HCT116 (cell line): ENCODE data around the gene PIK3IP1. TPM values are rescaled to one million over a fixed set of nuclear protein-coding genes. Genes with fewer than 3 reads are reported as not detected.

Experiments
- ATAC-seq: fragments of 200-7000 bp; cut with Tn5 transposase; 2 replicates; pipeline ENCODE4 v1.9.1; 2020; ENCODE audit warnings: mild to moderate bottlenecking, moderate library complexity
- BruUV-seq: library from RNA; stranded (reverse); fragments of 400-500 nt; replicated peaks from 2 replicates; lab custom pipeline; 2021; lab: Mats Ljungman, UMichigan
- CTCF ChIA-PET: fragments of 300-600 bp; sonication (Branson Sonifier 250); formaldehyde crosslinking; loops from one replicate; lab custom pipeline; 2021; ENCODE audit warnings: antibody characterized with exemption; lab: Charles Lee
- POLR2A ChIA-PET: fragments of 300-600, 350-600 bp; sonication (Branson Sonifier 250); formaldehyde crosslinking; loops from one replicate; lab custom pipeline; 2021; ENCODE audit warnings: antibody characterized with exemption; lab: Charles Lee
- RAD21 ChIA-PET, 2 experiments: fragments of 300-600 bp; sonication (Branson Sonifier 250); formaldehyde crosslinking; loops; one replicate each; lab custom pipeline; 2023; ENCODE audit warnings: low total read pairs in 2 of 2; ENCODE audit not compliant: uncharacterized antibody in 2 of 2, unreplicated experiment in 2 of 2, low non-redundant PET in 1 of 2; lab: Charles Lee
- DNase-seq: peaks from one replicate; pipeline ENCODE4 v3.0.0-alpha.2; 2010; ENCODE audit warnings: low read depth, low spot score
- H2AFZ ChIP-seq: fragments of 200-600 bp; shearing (Covaris generic), sonication (generic); 2 replicates; pipeline ENCODE4 v1.6.1; 2017; ENCODE audit warnings: low read depth, mixed run types, mixed read lengths, antibody characterized with exemption, low read length; ENCODE audit not compliant: poor library complexity, severe bottlenecking
- H3K27ac ChIP-seq: 2 replicates; pipeline ENCODE4 v1.5.1; 2012; ENCODE audit warnings: low read depth, low read length
- H3K27me3 ChIP-seq: fragments of 200-600 bp; sonication (generic); 2 replicates; pipeline ENCODE4 v1.6.1; 2016; ENCODE audit warnings: mixed run types, low read length, mixed read lengths; ENCODE audit not compliant: insufficient read depth
- H3K36me3 ChIP-seq, 2 experiments: fragments of 200-500 bp in 1 of 2; fragments of 200-600 bp in 1 of 2; sonication (Bioruptor generic) in 1 of 2; sonication (generic) in 1 of 2; 2 replicates each; pipeline versions ENCODE4 v1.5.1 to v1.6.1; 2014 to 2016; ENCODE audit warnings: low read length in 2 of 2, inconsistent platforms in 1 of 2, mixed read lengths in 1 of 2, mixed run types in 1 of 2; ENCODE audit not compliant: insufficient read depth in 2 of 2, control insufficient read depth in 1 of 2
- H3K4me1 ChIP-seq, 2 experiments: fragments of 200-600 bp in 1 of 2; sonication (generic) in 1 of 2; 2 replicates each; pipeline versions ENCODE4 v1.5.1 to v1.6.1; 2012 to 2017; ENCODE audit warnings: low read length in 2 of 2, inconsistent platforms in 1 of 2, mild to moderate bottlenecking in 1 of 2, mixed read lengths in 1 of 2, mixed run types in 1 of 2, moderate library complexity in 1 of 2; ENCODE audit not compliant: insufficient read depth in 2 of 2, control insufficient read depth in 1 of 2
- H3K4me2 ChIP-seq: fragments of 200-600 bp; sonication (generic); 2 replicates; pipeline ENCODE4 v1.6.1; 2017; ENCODE audit warnings: mixed run types, low read length, mixed read lengths
- H3K4me3 ChIP-seq, 2 experiments: fragments of 200-600 bp in 1 of 2; sonication (generic) in 1 of 2; replicated peaks in 1 of 2; 2 replicates each; pipeline ENCODE4 v1.5.1; 2011 to 2016; ENCODE audit warnings: low read length in 2 of 2, control low read depth in 1 of 2, low read depth in 1 of 2, mild to moderate bottlenecking in 1 of 2, mixed read lengths in 1 of 2, mixed run types in 1 of 2
- H3K79me2 ChIP-seq: fragments of 200-600 bp; sonication (generic); 2 replicates; pipeline ENCODE4 v1.6.1; 2017; ENCODE audit warnings: mild to moderate bottlenecking, mixed run types, low read length, moderate library complexity, mixed read lengths; ENCODE audit not compliant: insufficient read depth
- H3K9ac ChIP-seq: fragments of 200-600 bp; sonication (generic); 2 replicates; pipeline ENCODE4 v1.6.1; 2016; ENCODE audit warnings: low read length, mixed read lengths
- H3K9me2 ChIP-seq: fragments of 200-600 bp; sonication (generic), shearing (Covaris generic); 2 replicates; pipeline ENCODE4 v1.6.1; 2017; ENCODE audit warnings: mixed run types, mild to moderate bottlenecking, moderate library complexity; ENCODE audit not compliant: insufficient read depth
- H3K9me3 ChIP-seq, 2 experiments: fragments of 200-500 bp in 1 of 2; fragments of 200-600 bp in 1 of 2; sonication (Bioruptor generic) in 1 of 2; sonication (generic) in 1 of 2; 2 replicates each; pipeline ENCODE4 v1.6.1; 2014 to 2017; ENCODE audit warnings: low read length in 2 of 2, mixed read lengths in 2 of 2, inconsistent platforms in 1 of 2, low read depth in 1 of 2, mild to moderate bottlenecking in 1 of 2, mixed run types in 1 of 2, moderate library complexity in 1 of 2; ENCODE audit not compliant: control insufficient read depth in 1 of 2, insufficient read depth in 1 of 2
- H4K20me1 ChIP-seq: fragments of 200-600 bp; sonication (generic), shearing (Covaris generic); 2 replicates; pipeline ENCODE4 v1.6.1; 2017; ENCODE audit warnings: mixed run types, mild to moderate bottlenecking, moderate library complexity; ENCODE audit not compliant: insufficient read depth
- EZH2phosphoT487 ChIP-seq: fragments of 200-600 bp; IDR thresholded peaks from 2 replicates; pipeline ENCODE4 v1.6.1; 2018; ENCODE audit warnings: antibody characterized with exemption, borderline replicate concordance
- FOSL1 ChIP-seq: IDR thresholded peaks from 2 replicates; pipeline ENCODE4 v1.6.1; 2012; ENCODE audit warnings: low read depth
- POLR2A ChIP-seq: IDR thresholded peaks from 2 replicates; pipeline ENCODE4 v1.7.0; 2011; ENCODE audit warnings: borderline replicate concordance; ENCODE audit not compliant: insufficient read depth, insufficient read length; ENCODE audit errors: extremely low read depth
- RAD21 ChIP-seq: IDR thresholded peaks from 2 replicates; pipeline ENCODE4 v1.6.1; 2012; ENCODE audit warnings: low read depth, mild to moderate bottlenecking
- SIN3A ChIP-seq: IDR thresholded peaks from 2 replicates; pipeline ENCODE4 v1.6.1; 2012; ENCODE audit warnings: low read depth
- SRF ChIP-seq: IDR thresholded peaks from 2 replicates; pipeline ENCODE4 v1.6.1; 2012; ENCODE audit warnings: low read depth
- TCF7L2 ChIP-seq: IDR thresholded peaks from 2 replicates; pipeline ENCODE4 v1.7.0; 2011; ENCODE audit warnings: borderline replicate concordance, inconsistent platforms; ENCODE audit not compliant: insufficient read depth, insufficient read length; ENCODE audit errors: extremely low read depth
- ZBTB33 ChIP-seq: IDR thresholded peaks from 2 replicates; pipeline ENCODE4 v1.6.1; 2011; ENCODE audit warnings: mild to moderate bottlenecking, low read length, moderate library complexity; ENCODE audit not compliant: insufficient replicate concordance; ENCODE audit errors: extremely low read depth
- intact Hi-C: fragments of 100-400 bp; cut with micrococcal nuclease; formaldehyde crosslinking; loops from 2 replicates; pipeline ENCODE4 v1.10.0; 2022
- total RNA-seq: library from RNA; stranded (reverse); gene quantifications from one replicate; pipeline ENCODE4 v1.2.1, GENCODE V29; 2021; ENCODE audit not compliant: unreplicated experiment

The PIK3IP1 gene
- total RNA-seq, 1 experiment from 2014 or later = 1.6 TPM

- CTCF ChIA-PET = interaction anchor here (1.5 to 2.8 kb wide), 2 partner anchors 10 kb away, joined by 7 to 11 read pairs; no protein-coding TSS in a partner anchor
Measured at GRCh38 chr22:31282748-31283468, 9.4 kb downstream of the PIK3IP1 start.

GRCh38 chr22:31281733-31282132, 10.6 kb downstream of the PIK3IP1 start:
- Histone ChIP-seq H2AFZ (no peak overlapping the region), H3K9ac (no peak overlapping the region), H3K9me2 (no peaks in the 10 kb centered on the region), H3K79me2 (no peaks in the 10 kb centered on the region), H3K4me3 (no peak overlapping the region), H3K4me1 (peaks cover 5 to 12% of the 10 kb centered on the region in 2 experiments; a peak in 3 of 4 replicates), H3K9me3 (no peaks in the 10 kb centered on the region), H3K36me3 (peaks cover 0 to 6% of the 10 kb centered on the region in 2 experiments; a peak in 1 of 4 replicates), H3K27ac (no peak overlapping the region), H3K27me3 (no peaks in the 10 kb centered on the region), H3K4me2 (no peak overlapping the region), H4K20me1 (no peaks in the 10 kb centered on the region)
- no TSS peak for BruUV-seq
- intact Hi-C loops = no loop called here
- ChIA-PET CTCF (interaction anchor here (1.5 kb wide), 1 partner anchor 9 kb away, joined by 7 read pairs; no protein-coding TSS in a partner anchor), RAD21 (no interaction called here), POLR2A (no interaction called here)
- DNase-seq (no peak), ATAC-seq (no peak)
- TF ChIP-seq ZBTB33 (no peak), EZH2phosphoT487 (no peak)

More at GRCh38 chr22:31282748-31283468, 9.4 kb downstream of the PIK3IP1 start:
- TF ChIP-seq SRF = no peak
- no peak for TF ChIP-seq TCF7L2
- no peak for TF ChIP-seq FOSL1
- no peak for TF ChIP-seq POLR2A
- TF ChIP-seq SIN3A = no peak
- no peak for TF ChIP-seq RAD21
- no peak overlapping the region for H2AFZ ChIP-seq
- H3K36me3 ChIP-seq = peaks cover 0 to 5% of the 10 kb centered on the region in 2 experiments; a peak in 1 of 4 replicates
- intact Hi-C loops = no loop called here
- DNase-seq = no peak
- no peak overlapping the region for H3K27ac ChIP-seq
- H3K4me3 ChIP-seq = no peak overlapping the region
- no peak overlapping the region for H3K4me2 ChIP-seq
- no peak overlapping the region for H3K9ac ChIP-seq
- H3K4me1 ChIP-seq = peaks cover 5 to 12% of the 10 kb centered on the region in 2 experiments; a peak in 3 of 4 replicates
- H3K9me2 ChIP-seq = no peaks in the 10 kb centered on the region
- BruUV-seq = no TSS peak
- RAD21 ChIA-PET = no interaction called here
- no peaks in the 10 kb centered on the region for H3K9me3 ChIP-seq
- H3K27me3 ChIP-seq = no peaks in the 10 kb centered on the region
- H4K20me1 ChIP-seq = no peaks in the 10 kb centered on the region
- ATAC-seq = no peak
- POLR2A ChIA-PET = no interaction called here
- no peaks in the 10 kb centered on the region for H3K79me2 ChIP-seq
